Bronchial epithelial cell (primary cell): ENCODE measurements around the gene PTPRE. TPM values are rescaled to one million over a fixed set of nuclear protein-coding genes. Genes with fewer than 3 reads are reported as not detected.

Experiments used
- DNase-seq: peaks from one replicate; pipeline ENCODE4 v3.0.0-alpha.2; 2010; ENCODE audit warnings: low read depth
- FAIRE-seq: peaks from 2 replicates; lab custom pipeline; 2011; peaks lifted over from hg19 to GRCh38; lab: Jason Lieb, UNC
- H3K27me3 ChIP-seq: 2 replicates; pipeline ENCODE4 v1.5.1; 2011; ENCODE audit warnings: low read length; ENCODE audit not compliant: control insufficient read depth, insufficient read depth
- H3K36me3 ChIP-seq: 2 replicates; pipeline ENCODE4 v1.5.1; 2011; ENCODE audit warnings: low read length; ENCODE audit not compliant: control insufficient read depth, insufficient read depth
- H3K4me3 ChIP-seq: 2 replicates; pipeline ENCODE4 v1.5.1; 2011; ENCODE audit warnings: mild to moderate bottlenecking, low read depth, low read length, control low read depth
- CTCF ChIP-seq: IDR thresholded peaks from 2 replicates; pipeline ENCODE4 v1.5.1; 2011; ENCODE audit warnings: mild to moderate bottlenecking, moderate library complexity, low read length, control low read depth, inconsistent platforms; ENCODE audit not compliant: insufficient read depth, severe bottlenecking
- total RNA-seq: library from RNA; depleted of rRNA; stranded (reverse); fragments of >200 nt; gene quantifications from 2 replicates; pipeline ENCODE4 v1.2.1, GENCODE V29; 2014

PTPRE gene
- total RNA-seq, 1 donor from 2014 or later, result 7.9 TPM

GRCh38 chr10:127874671-127875448, 32.0 kb upstream of the PTPRE start:
- H3K27me3 ChIP-seq, result no peaks in the 10 kb centered on the region
- no peak for TF ChIP-seq CTCF
- H3K4me3 ChIP-seq, result no peak overlapping the region
- no peaks in the 10 kb centered on the region for H3K36me3 ChIP-seq
- FAIRE-seq (no peak), DNase-seq (peak; percentile 36)

- H3K4me3 ChIP-seq, result no peak overlapping the region
- FAIRE-seq, result no peak
Observed at GRCh38 chr10:127875449-127875765, 31.5 kb upstream of the PTPRE start.

GRCh38 chr10:127875916-127876315, 31.0 kb upstream of the PTPRE start:
- DNase-seq, result no peak
- TF ChIP-seq CTCF, result no peak
- no peak for FAIRE-seq
- Histone ChIP-seq H3K36me3 (no peaks in the 10 kb centered on the region), H3K4me3 (no peak overlapping the region), H3K27me3 (no peaks in the 10 kb centered on the region)

More at GRCh38 chr10:127875449-127875765, 31.5 kb upstream of the PTPRE start:
- Histone ChIP-seq H3K27me3 (no peaks in the 10 kb centered on the region), H3K36me3 (no peaks in the 10 kb centered on the region)
- no peak for DNase-seq
- TF ChIP-seq CTCF, result no peak

- peak; percentile 25 for DNase-seq
Observed at GRCh38 chr10:127877116-127877515, 29.8 kb upstream of the PTPRE start.

GRCh38 chr10:127877699-127878098, 29.2 kb upstream of the PTPRE start:
- no peak for FAIRE-seq

More at GRCh38 chr10:127877116-127877515, 29.8 kb upstream of the PTPRE start:
- Histone ChIP-seq H3K36me3 (no peaks in the 10 kb centered on the region), H3K27me3 (no peaks in the 10 kb centered on the region), H3K4me3 (no peak overlapping the region)
- TF ChIP-seq CTCF, result no peak
- FAIRE-seq, result no peak

More at GRCh38 chr10:127877699-127878098, 29.2 kb upstream of the PTPRE start:
- DNase-seq, result no peak
- TF ChIP-seq CTCF, result no peak
- no peak overlapping the region for H3K4me3 ChIP-seq
- H3K36me3 ChIP-seq, result no peaks in the 10 kb centered on the region
- no peaks in the 10 kb centered on the region for H3K27me3 ChIP-seq
